ENCODE results near the gene EIPR1.

Gene EIPR1

DNA sequence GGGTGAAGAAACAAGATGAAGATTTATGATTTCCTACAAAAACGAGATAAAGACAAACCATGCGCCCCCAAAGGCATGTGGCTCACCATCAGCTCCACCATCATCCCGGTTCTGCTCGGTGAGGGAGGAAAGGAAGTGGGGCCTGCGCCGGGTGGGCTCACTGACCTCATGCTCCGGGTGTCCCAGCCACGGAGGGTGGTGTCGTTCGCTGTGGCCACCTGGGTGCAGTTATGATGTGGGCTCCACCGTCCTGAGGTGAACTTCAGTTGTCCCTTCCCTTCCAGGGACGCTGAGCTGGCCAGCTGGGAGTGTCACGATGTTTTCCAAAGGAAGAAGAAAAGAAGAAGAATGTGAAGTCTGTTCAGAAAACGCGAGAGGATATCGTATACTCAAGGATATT is 180.9 kb downstream of the EIPR1 start:
- no peak overlapping the region for H2BK12ac ChIP-seq (ENCODE audit: low read length)
- H3K9ac ChIP-seq (ENCODE audit: low read length): no peak overlapping the region
- no peak overlapping the region for H3K4ac ChIP-seq (ENCODE audit: low read depth, low read length)
- no peak overlapping the region for H3K14ac ChIP-seq (ENCODE audit: low read length)
- no peak overlapping the region for H4K91ac ChIP-seq (ENCODE audit: low read depth, low read length)
- WGBS (ENCODE audit: extremely low coverage, insufficient coverage, insufficient read length): no CpG with 5 or more reads among the region's 16 CpGs
- H3K79me1 ChIP-seq (ENCODE audit: low read length): no peaks in the 10 kb centered on the region
- H2BK120ac ChIP-seq (ENCODE audit: insufficient read depth, low read length, poor library complexity): no peak overlapping the region
- H3K18ac ChIP-seq (ENCODE audit: low read length): no peak overlapping the region
- no peak overlapping the region for H4K12ac ChIP-seq (ENCODE audit: low read depth, low read length)
- no peak overlapping the region for H4K8ac ChIP-seq (ENCODE audit: low read depth, low read length)
- H3K4me2 ChIP-seq (ENCODE audit: low read length): no peak overlapping the region
- no peaks in the 10 kb centered on the region for H3K79me2 ChIP-seq (ENCODE audit: control insufficient read depth, insufficient read depth, low read length, poor library complexity)
- no peak overlapping the region for H3K4me3 ChIP-seq (ENCODE audit: low read depth, low read length)
- no peak overlapping the region for H3K23ac ChIP-seq (ENCODE audit: low read length)
- H2AK5ac ChIP-seq (ENCODE audit: low read length): no peak overlapping the region
- no peak overlapping the region for H2AFZ ChIP-seq (ENCODE audit: insufficient read depth, low read length, poor library complexity)
- no peak for DNase-seq
- H3K27ac ChIP-seq (ENCODE audit: low read depth, low read length): no peak overlapping the region
- no peaks in the 10 kb centered on the region for H3K4me1 ChIP-seq (ENCODE audit: control insufficient read depth in 1 of 2, insufficient read depth in 2 of 2, low read length in 2 of 2)
- H2BK5ac ChIP-seq (ENCODE audit: low read depth, low read length, poor library complexity): no peak overlapping the region
- H3K9me3 ChIP-seq (ENCODE audit: insufficient read depth, low read depth, low read length): peaks cover 7% of the 10 kb centered on the region
- H3K27me3 ChIP-seq (ENCODE audit: insufficient read depth, low read length): no peaks in the 10 kb centered on the region
- H3K36me3 ChIP-seq (ENCODE audit: control insufficient read depth in 1 of 2, insufficient read depth in 2 of 2, low read length in 2 of 2): peaks cover 17 to 20% of the 10 kb centered on the region in 2 experiments

- peaks cover 7% of the 10 kb centered on the region for H3K9me3 ChIP-seq (ENCODE audit: insufficient read depth, low read depth, low read length)
- no peaks in the 10 kb centered on the region for H3K27me3 ChIP-seq (ENCODE audit: insufficient read depth, low read length)
- no peak overlapping the region for H3K4ac ChIP-seq (ENCODE audit: low read depth, low read length)
- H3K23ac ChIP-seq (ENCODE audit: low read length): no peak overlapping the region
- no peaks in the 10 kb centered on the region for H3K4me1 ChIP-seq (ENCODE audit: control insufficient read depth in 1 of 2, insufficient read depth in 2 of 2, low read length in 2 of 2)
- H2BK5ac ChIP-seq (ENCODE audit: low read depth, low read length, poor library complexity): no peak overlapping the region
- H2BK12ac ChIP-seq (ENCODE audit: low read length): no peak overlapping the region
- H2AK5ac ChIP-seq (ENCODE audit: low read length): no peak overlapping the region
- no peak overlapping the region for H3K18ac ChIP-seq (ENCODE audit: low read length)
- WGBS (ENCODE audit: extremely low coverage, insufficient coverage, insufficient read length): no CpG with 5 or more reads among the region's 21 CpGs
- no peaks in the 10 kb centered on the region for H3K79me2 ChIP-seq (ENCODE audit: control insufficient read depth, insufficient read depth, low read length, poor library complexity)
- no peak for DNase-seq
- no peak overlapping the region for H4K91ac ChIP-seq (ENCODE audit: low read depth, low read length)
- no peak overlapping the region for H4K8ac ChIP-seq (ENCODE audit: low read depth, low read length)
- no peak overlapping the region for H3K4me3 ChIP-seq (ENCODE audit: low read depth, low read length)
- H3K9ac ChIP-seq (ENCODE audit: low read length): no peak overlapping the region
- no peak overlapping the region for H3K4me2 ChIP-seq (ENCODE audit: low read length)
- H4K12ac ChIP-seq (ENCODE audit: low read depth, low read length): no peak overlapping the region
- no peak overlapping the region for H3K27ac ChIP-seq (ENCODE audit: low read depth, low read length)
- H2AFZ ChIP-seq (ENCODE audit: insufficient read depth, low read length, poor library complexity): no peak overlapping the region
- no peak overlapping the region for H2BK120ac ChIP-seq (ENCODE audit: insufficient read depth, low read length, poor library complexity)
- H3K79me1 ChIP-seq (ENCODE audit: low read length): no peaks in the 10 kb centered on the region
- peaks cover 17 to 20% of the 10 kb centered on the region in 2 experiments for H3K36me3 ChIP-seq (ENCODE audit: control insufficient read depth in 1 of 2, insufficient read depth in 2 of 2, low read length in 2 of 2)
- no peak overlapping the region for H3K14ac ChIP-seq (ENCODE audit: low read length)
Observed at GRCh38 chr2:3195641-3196476, 181.8 kb downstream of the EIPR1 start.

- H4K12ac ChIP-seq (ENCODE audit: low read depth, low read length): no peak overlapping the region
- H3K9ac ChIP-seq (ENCODE audit: low read length): peak overlapping the region; percentile 68
- no peak overlapping the region for H3K27ac ChIP-seq (ENCODE audit: low read depth, low read length)
- peak overlapping the region; percentile 44 for H3K4me3 ChIP-seq (ENCODE audit: low read depth, low read length)
- no peak overlapping the region for H3K23ac ChIP-seq (ENCODE audit: low read length)
- DNase-seq: no peak
- H3K27me3 ChIP-seq (ENCODE audit: insufficient read depth, low read length): no peaks in the 10 kb centered on the region
- no peak overlapping the region for H3K18ac ChIP-seq (ENCODE audit: low read length)
- no peaks in the 10 kb centered on the region for H3K4me1 ChIP-seq (ENCODE audit: control insufficient read depth in 1 of 2, insufficient read depth in 2 of 2, low read length in 2 of 2)
- H2BK5ac ChIP-seq (ENCODE audit: low read depth, low read length, poor library complexity): no peak overlapping the region
- no peak overlapping the region for H2BK120ac ChIP-seq (ENCODE audit: insufficient read depth, low read length, poor library complexity)
- H3K36me3 ChIP-seq (ENCODE audit: control insufficient read depth in 1 of 2, insufficient read depth in 2 of 2, low read length in 2 of 2): peaks cover 17 to 20% of the 10 kb centered on the region in 2 experiments
- H4K91ac ChIP-seq (ENCODE audit: low read depth, low read length): no peak overlapping the region
- H3K14ac ChIP-seq (ENCODE audit: low read length): no peak overlapping the region
- no peak overlapping the region for H2AK5ac ChIP-seq (ENCODE audit: low read length)
- no peak overlapping the region for H4K8ac ChIP-seq (ENCODE audit: low read depth, low read length)
- no peak overlapping the region for H3K4ac ChIP-seq (ENCODE audit: low read depth, low read length)
- no peak overlapping the region for H3K4me2 ChIP-seq (ENCODE audit: low read length)
- no peaks in the 10 kb centered on the region for H3K79me1 ChIP-seq (ENCODE audit: low read length)
- WGBS (ENCODE audit: extremely low coverage, insufficient coverage, insufficient read length): no CpG with 5 or more reads among the region's 11 CpGs
- H2BK12ac ChIP-seq (ENCODE audit: low read length): no peak overlapping the region
- no peaks in the 10 kb centered on the region for H3K79me2 ChIP-seq (ENCODE audit: control insufficient read depth, insufficient read depth, low read length, poor library complexity)
- no peak overlapping the region for H2AFZ ChIP-seq (ENCODE audit: insufficient read depth, low read length, poor library complexity)
- H3K9me3 ChIP-seq (ENCODE audit: insufficient read depth, low read depth, low read length): peaks cover 7% of the 10 kb centered on the region
Observed at GRCh38 chr2:3194828-3195227, 182.8 kb downstream of the EIPR1 start.

DNA sequence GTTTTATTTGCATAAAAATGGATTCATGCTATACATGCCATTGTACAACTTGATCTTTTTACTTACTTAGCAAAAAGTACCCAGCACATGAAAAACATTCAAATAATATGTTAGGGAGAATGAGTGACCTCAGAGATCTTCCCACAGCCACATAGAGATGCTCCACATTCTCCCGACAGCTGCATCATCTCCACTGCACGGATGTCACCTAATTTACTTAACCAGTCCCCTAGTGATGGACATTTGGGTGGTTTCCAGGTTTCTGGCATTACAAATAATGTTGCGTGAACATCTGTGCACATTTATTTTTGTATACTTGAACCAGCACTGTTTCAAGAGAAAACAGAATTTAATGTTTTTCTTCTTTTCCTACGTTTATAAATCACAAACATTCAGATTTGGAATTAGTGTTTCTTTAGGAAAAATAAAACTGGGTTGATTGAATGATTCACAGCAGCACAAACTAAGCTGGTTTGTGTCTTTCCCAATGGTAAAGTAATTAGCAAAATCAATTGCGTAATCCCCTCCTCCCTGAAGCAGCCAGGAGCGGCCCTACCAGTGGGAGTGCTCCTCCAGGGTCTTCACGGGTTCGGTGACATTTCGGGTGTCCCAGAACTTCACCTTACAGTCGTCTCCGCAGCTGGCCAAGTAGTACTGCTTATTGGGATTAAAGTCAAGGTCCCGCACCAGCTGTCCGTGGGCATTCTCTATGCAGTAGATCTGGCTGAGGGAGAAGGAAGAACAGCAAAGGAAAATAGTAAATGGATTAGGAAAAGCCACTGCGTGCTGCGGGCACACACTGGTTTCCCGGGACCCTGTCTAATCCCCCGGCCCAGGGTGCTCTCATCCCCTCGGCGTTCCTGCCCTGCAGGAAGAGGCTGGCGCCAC is 183.9 kb downstream of the EIPR1 start:
- no peak overlapping the region for H3K9ac ChIP-seq (ENCODE audit: low read length)
- whole genome bisulfite sequencing (ENCODE audit: extremely low coverage, insufficient coverage, insufficient read length): no CpG with 5 or more reads among the region's 20 CpGs
- no peaks in the 10 kb centered on the region for H3K4me1 ChIP-seq (ENCODE audit: control insufficient read depth in 1 of 2, insufficient read depth in 2 of 2, low read length in 2 of 2)

More for the DNA sequence above, 183.9 kb downstream of the EIPR1 start:
- no peak for DNase-seq
- H3K14ac ChIP-seq (ENCODE audit: low read length): no peak overlapping the region
- no peak overlapping the region for H3K4ac ChIP-seq (ENCODE audit: low read depth, low read length)
- no peaks in the 10 kb centered on the region for H3K27me3 ChIP-seq (ENCODE audit: insufficient read depth, low read length)
- peaks cover 20 to 21% of the 10 kb centered on the region in 2 experiments for H3K36me3 ChIP-seq (ENCODE audit: control insufficient read depth in 1 of 2, insufficient read depth in 2 of 2, low read length in 2 of 2)
- H2BK5ac ChIP-seq (ENCODE audit: low read depth, low read length, poor library complexity): no peak overlapping the region
- no peak overlapping the region for H4K91ac ChIP-seq (ENCODE audit: low read depth, low read length)
- no peak overlapping the region for H3K18ac ChIP-seq (ENCODE audit: low read length)
- H3K23ac ChIP-seq (ENCODE audit: low read length): no peak overlapping the region
- H2BK12ac ChIP-seq (ENCODE audit: low read length): no peak overlapping the region
- no peaks in the 10 kb centered on the region for H3K79me1 ChIP-seq (ENCODE audit: low read length)
- H4K12ac ChIP-seq (ENCODE audit: low read depth, low read length): no peak overlapping the region
- H3K27ac ChIP-seq (ENCODE audit: low read depth, low read length): no peak overlapping the region
- no peak overlapping the region for H3K4me3 ChIP-seq (ENCODE audit: low read depth, low read length)
- no peak overlapping the region for H2BK120ac ChIP-seq (ENCODE audit: insufficient read depth, low read length, poor library complexity)
- no peak overlapping the region for H2AFZ ChIP-seq (ENCODE audit: insufficient read depth, low read length, poor library complexity)
- peaks cover 3% of the 10 kb centered on the region for H3K9me3 ChIP-seq (ENCODE audit: insufficient read depth, low read depth, low read length)
- H3K79me2 ChIP-seq (ENCODE audit: control insufficient read depth, insufficient read depth, low read length, poor library complexity): no peaks in the 10 kb centered on the region
- H4K8ac ChIP-seq (ENCODE audit: low read depth, low read length): no peak overlapping the region
- no peak overlapping the region for H2AK5ac ChIP-seq (ENCODE audit: low read length)
- no peak overlapping the region for H3K4me2 ChIP-seq (ENCODE audit: low read length)
